Progenitor cell of endocrine pancreas (in vitro differentiated cells): Measurements from ENCODE around the gene DNMT3A. TPM values are rescaled to one million over a fixed set of nuclear protein-coding genes. Genes with fewer than 3 reads are reported as not detected.

Source experiments
- DNase-seq: peaks from one replicate; pipeline ENCODE4 v3.0.0; 2021; ENCODE audit warnings: low spot score; ENCODE audit not compliant: unreplicated experiment
- H3K27ac Mint-ChIP-seq: 2 replicates; pipeline ENCODE4 v1.8.0; 2021; ENCODE audit warnings: mild to moderate bottlenecking, moderate library complexity, mixed read lengths
- H3K27me3 Mint-ChIP-seq: 2 replicates; pipeline ENCODE4 v1.8.0; 2021; ENCODE audit warnings: mixed read lengths
- H3K36me3 Mint-ChIP-seq: 2 replicates; pipeline ENCODE4 v1.8.0; 2022; ENCODE audit warnings: mixed read lengths; ENCODE audit not compliant: insufficient read depth
- H3K4me1 Mint-ChIP-seq: 2 replicates; pipeline ENCODE4 v1.8.0; 2021; ENCODE audit warnings: low read depth, mixed read lengths
- H3K4me3 Mint-ChIP-seq: 2 replicates; pipeline ENCODE4 v1.8.0; 2021; ENCODE audit warnings: low read depth, mild to moderate bottlenecking, moderate library complexity, mixed read lengths
- H3K9me3 Mint-ChIP-seq: 2 replicates; pipeline ENCODE4 v1.8.0; 2021; ENCODE audit warnings: low read depth, mixed read lengths
- total RNA-seq: library from RNA; stranded (reverse); gene quantifications from 2 replicates; pipeline ENCODE4 v1.2.1, GENCODE V29; 2021
- TF ChIP-seq, protein P1 (sequence below): fragments of 200-600 bp; sonication (generic); IDR thresholded peaks from one replicate; pipeline ENCODE4 v1.5.0; 2021; ENCODE audit warnings: antibody characterized with exemption, mild to moderate bottlenecking; ENCODE audit not compliant: unreplicated experiment

Gene DNMT3A
- total RNA-seq, 1 donor from 2014 or later = 168 TPM

DNA sequence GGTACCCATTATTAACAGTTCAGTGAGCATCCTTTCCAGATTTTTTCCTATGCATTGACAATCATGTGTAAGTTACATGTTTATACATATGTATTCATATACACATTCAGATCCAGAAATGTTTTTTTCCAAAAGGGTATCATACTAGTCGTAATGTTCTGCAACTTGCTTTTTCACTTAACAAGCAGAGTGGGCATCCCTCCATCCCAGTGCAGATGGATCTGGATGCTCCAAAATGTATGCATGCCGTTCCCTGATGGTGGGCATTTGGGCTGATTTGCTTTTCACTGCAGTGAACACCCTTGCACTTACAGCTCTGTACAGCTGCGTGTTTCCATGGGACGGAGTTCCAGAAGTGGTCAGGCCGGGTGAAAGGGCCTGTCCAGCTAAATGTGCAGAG lies 57.0 kb downstream of the DNMT3A start:
- H3K27ac Mint-ChIP-seq = no peak overlapping the region
- H3K36me3 Mint-ChIP-seq = peaks cover 4% of the 10 kb centered on the region
- TF ChIP-seq, protein P1, sequence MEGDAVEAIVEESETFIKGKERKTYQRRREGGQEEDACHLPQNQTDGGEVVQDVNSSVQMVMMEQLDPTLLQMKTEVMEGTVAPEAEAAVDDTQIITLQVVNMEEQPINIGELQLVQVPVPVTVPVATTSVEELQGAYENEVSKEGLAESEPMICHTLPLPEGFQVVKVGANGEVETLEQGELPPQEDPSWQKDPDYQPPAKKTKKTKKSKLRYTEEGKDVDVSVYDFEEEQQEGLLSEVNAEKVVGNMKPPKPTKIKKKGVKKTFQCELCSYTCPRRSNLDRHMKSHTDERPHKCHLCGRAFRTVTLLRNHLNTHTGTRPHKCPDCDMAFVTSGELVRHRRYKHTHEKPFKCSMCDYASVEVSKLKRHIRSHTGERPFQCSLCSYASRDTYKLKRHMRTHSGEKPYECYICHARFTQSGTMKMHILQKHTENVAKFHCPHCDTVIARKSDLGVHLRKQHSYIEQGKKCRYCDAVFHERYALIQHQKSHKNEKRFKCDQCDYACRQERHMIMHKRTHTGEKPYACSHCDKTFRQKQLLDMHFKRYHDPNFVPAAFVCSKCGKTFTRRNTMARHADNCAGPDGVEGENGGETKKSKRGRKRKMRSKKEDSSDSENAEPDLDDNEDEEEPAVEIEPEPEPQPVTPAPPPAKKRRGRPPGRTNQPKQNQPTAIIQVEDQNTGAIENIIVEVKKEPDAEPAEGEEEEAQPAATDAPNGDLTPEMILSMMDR = no peak
- DNase-seq = no peak
- H3K4me3 Mint-ChIP-seq = no peak overlapping the region
- no peaks in the 10 kb centered on the region for H3K9me3 Mint-ChIP-seq
- H3K27me3 Mint-ChIP-seq = no peaks in the 10 kb centered on the region
- H3K4me1 Mint-ChIP-seq = peaks cover 6% of the 10 kb centered on the region

DNA sequence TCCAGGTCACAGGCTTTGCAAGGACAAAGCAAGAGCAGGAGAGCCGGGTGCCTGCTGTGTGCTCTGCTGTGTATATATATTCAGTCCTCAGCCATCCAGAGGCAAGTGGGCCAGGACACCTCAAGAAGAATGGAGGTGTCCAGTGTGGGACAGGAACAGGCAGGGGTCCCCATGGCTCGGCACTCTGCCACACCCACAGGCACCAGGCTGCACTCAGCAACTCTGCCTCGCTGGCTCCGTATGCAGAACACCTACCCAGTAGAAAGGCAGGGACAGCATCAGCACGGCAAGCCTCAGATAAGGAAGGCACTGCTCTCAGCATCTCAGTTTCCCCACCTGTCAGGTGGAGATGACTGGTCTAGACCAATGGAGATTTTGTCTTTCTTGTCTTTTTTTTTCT lies 57.8 kb downstream of the DNMT3A start:
- peaks cover 5% of the 10 kb centered on the region for H3K4me1 Mint-ChIP-seq
- H3K9me3 Mint-ChIP-seq = no peaks in the 10 kb centered on the region
- H3K36me3 Mint-ChIP-seq = peaks cover 4% of the 10 kb centered on the region
- no peak for DNase-seq
- no peak overlapping the region for H3K4me3 Mint-ChIP-seq
- H3K27me3 Mint-ChIP-seq = no peaks in the 10 kb centered on the region
- TF ChIP-seq, protein P1 = no peak
- H3K27ac Mint-ChIP-seq = no peak overlapping the region

DNA sequence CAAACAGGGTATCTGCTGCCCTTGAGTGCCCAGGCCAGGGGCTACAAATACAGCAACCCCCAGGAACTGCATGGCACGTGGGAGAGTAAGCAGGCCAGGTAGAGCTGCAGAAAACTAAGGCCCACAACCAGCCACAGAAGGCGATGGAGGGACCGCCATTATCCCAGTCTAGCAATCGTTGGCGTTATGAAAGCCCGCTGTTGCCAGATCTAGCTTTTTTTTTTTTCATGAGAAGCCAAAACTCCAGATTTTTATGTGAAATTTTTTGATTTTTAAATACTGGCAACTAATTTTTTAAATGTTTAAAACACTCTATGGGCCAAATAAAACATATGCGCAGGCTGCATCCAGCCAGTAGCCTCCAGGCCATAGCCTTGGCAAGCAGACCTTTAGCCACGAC lies 59.8 kb downstream of the DNMT3A start:
- H3K4me1 Mint-ChIP-seq = peaks cover 6% of the 10 kb centered on the region
- no peak overlapping the region for H3K4me3 Mint-ChIP-seq

DNA sequence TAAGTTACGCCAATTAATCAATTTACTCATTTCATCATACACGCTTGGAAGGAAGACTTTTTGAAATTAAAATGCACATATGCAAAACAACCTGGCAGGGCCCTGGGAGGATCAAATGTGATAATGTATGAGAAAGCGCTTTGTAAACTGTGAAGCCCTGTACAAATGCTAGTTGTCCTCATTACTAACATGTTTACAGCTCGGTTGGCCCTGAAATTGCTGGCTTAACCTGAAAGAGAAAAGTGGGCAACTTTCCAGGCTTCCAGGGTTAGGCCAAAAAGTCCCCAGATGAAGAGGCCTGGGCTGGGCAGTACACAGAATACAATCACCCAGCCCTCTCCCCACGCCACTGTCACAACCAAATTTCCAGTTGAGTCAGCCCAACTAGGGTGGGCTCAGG lies 60.2 kb downstream of the DNMT3A start:
- no peak overlapping the region for H3K4me3 Mint-ChIP-seq

More for the DNA sequence above, 59.8 kb downstream of the DNMT3A start:
- TF ChIP-seq, protein P1 = no peak
- no peaks in the 10 kb centered on the region for H3K27me3 Mint-ChIP-seq
- no peaks in the 10 kb centered on the region for H3K9me3 Mint-ChIP-seq
- DNase-seq = no peak
- H3K36me3 Mint-ChIP-seq = peaks cover 3% of the 10 kb centered on the region
- H3K27ac Mint-ChIP-seq = no peak overlapping the region

DNA sequence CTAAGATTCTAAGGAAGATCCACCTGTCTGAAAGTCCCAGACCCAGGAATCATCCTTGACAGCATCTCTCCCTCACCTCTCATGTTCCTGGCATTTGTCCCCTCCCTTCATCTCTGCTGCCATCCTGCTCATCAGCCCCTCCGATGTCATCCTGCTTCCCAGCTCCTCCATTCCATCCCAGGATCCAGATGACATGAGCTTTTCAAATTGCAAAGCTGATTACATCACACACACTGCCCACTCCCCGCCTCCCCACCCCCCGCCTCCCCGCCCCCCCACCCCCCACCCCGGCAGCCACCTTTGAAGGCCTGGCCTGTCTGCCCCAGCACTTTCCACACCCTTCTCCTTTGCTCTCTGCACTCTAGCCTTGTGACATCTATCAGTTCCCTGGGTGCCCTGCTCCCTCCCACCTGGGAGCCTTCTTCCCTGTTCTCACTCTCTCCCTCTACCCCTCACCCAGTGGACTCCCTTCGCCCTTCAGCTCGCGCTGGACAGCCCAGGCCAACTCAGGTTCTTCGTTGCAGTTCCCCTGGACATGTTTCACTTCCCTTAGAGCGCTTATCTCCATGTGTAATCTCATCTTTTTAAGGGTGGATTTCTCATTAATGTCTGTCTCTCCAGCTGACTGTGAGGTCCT lies 61.6 kb downstream of the DNMT3A start:
- Mint-ChIP-seq H3K9me3 (no peaks in the 10 kb centered on the region), H3K4me1 (peaks cover 6% of the 10 kb centered on the region), H3K27me3 (no peaks in the 10 kb centered on the region), H3K36me3 (peaks cover 3% of the 10 kb centered on the region), H3K27ac (no peak overlapping the region), H3K4me3 (no peak overlapping the region)
- TF ChIP-seq, protein P1 = no peak
- no peak for DNase-seq

More for the DNA sequence above, 60.2 kb downstream of the DNMT3A start:
- H3K4me1 Mint-ChIP-seq = peaks cover 4% of the 10 kb centered on the region
- H3K36me3 Mint-ChIP-seq = peaks cover 3% of the 10 kb centered on the region
- no peaks in the 10 kb centered on the region for H3K9me3 Mint-ChIP-seq
- H3K27ac Mint-ChIP-seq = no peak overlapping the region
- no peaks in the 10 kb centered on the region for H3K27me3 Mint-ChIP-seq
- TF ChIP-seq, protein P1 = no peak
- DNase-seq = no peak
